Panc1 (cell line): Measurements from ENCODE around the gene MET. TPM values are rescaled to one million over a fixed set of nuclear protein-coding genes. Genes with fewer than 3 reads are reported as not detected.

Source experiments
- ATAC-seq: fragments of 200-7000 bp; cut with Tn5 transposase; 2 replicates; pipeline ENCODE4 v1.9.1; 2020; ENCODE audit warnings: mild to moderate bottlenecking, moderate library complexity
- BruUV-seq: library from RNA; stranded (reverse); fragments of 400-500 nt; replicated peaks from 2 replicates; lab custom pipeline; 2021; lab: Mats Ljungman, UMichigan
- CTCF ChIA-PET: fragments of 300-600 bp; sonication (Branson Sonifier 250); formaldehyde crosslinking; loops from one replicate; lab custom pipeline; 2022; ENCODE audit warnings: antibody characterized with exemption; lab: Charles Lee
- POLR2A ChIA-PET: fragments of 300-600 bp; sonication (Branson Sonifier 250); formaldehyde crosslinking; loops from one replicate; lab custom pipeline; 2022; ENCODE audit warnings: antibody characterized with exemption; lab: Charles Lee
- DNase-seq: peaks from one replicate; pipeline ENCODE4 v3.0.0-alpha.2; 2010; ENCODE audit warnings: low read depth, low spot score
- H3K27ac ChIP-seq: 2 replicates; pipeline ENCODE4 v1.5.1; 2011; ENCODE audit warnings: mild to moderate bottlenecking, low read length, inconsistent platforms
- H3K27me3 ChIP-seq: fragments of 200-500 bp; sonication (Bioruptor generic); 2 replicates; pipeline ENCODE4 v1.6.0; 2014; ENCODE audit warnings: low read length, inconsistent platforms; ENCODE audit not compliant: control insufficient read depth, insufficient read depth
- H3K36me3 ChIP-seq: fragments of 200-500 bp; sonication (Bioruptor generic); 2 replicates; pipeline ENCODE4 v1.5.1; 2014; ENCODE audit warnings: inconsistent platforms, mild to moderate bottlenecking, low read length, moderate library complexity; ENCODE audit not compliant: control insufficient read depth, insufficient read depth
- H3K4me1 ChIP-seq: 2 replicates; pipeline ENCODE4 v1.5.1; 2011; ENCODE audit warnings: inconsistent platforms, mild to moderate bottlenecking, low read length, moderate library complexity; ENCODE audit not compliant: control insufficient read depth, insufficient read depth
- H3K4me3 ChIP-seq, 2 experiments: 2 replicates each; pipeline ENCODE4 v1.5.1; 2011 to 2012; ENCODE audit warnings: low read depth in 2 of 2, low read length in 2 of 2, mild to moderate bottlenecking in 2 of 2, inconsistent platforms in 1 of 2, moderate library complexity in 1 of 2
- H3K9me3 ChIP-seq: fragments of 200-500 bp; sonication (Bioruptor generic); 2 replicates; pipeline ENCODE4 v1.5.1; 2014; ENCODE audit warnings: low read depth, mild to moderate bottlenecking, inconsistent platforms, low read length, moderate library complexity; ENCODE audit not compliant: control insufficient read depth, insufficient read depth
- CTCF ChIP-seq: fragments of 450-650 bp; IDR thresholded peaks from 2 replicates; pipeline ENCODE4 v1.5.1; 2017; ENCODE audit warnings: mild to moderate bottlenecking
- POLR2AphosphoS5 ChIP-seq: IDR thresholded peaks from 2 replicates; pipeline ENCODE4 v1.6.1; 2012; ENCODE audit warnings: mild to moderate bottlenecking, low read depth, low read length, moderate library complexity
- REST ChIP-seq, 2 experiments: IDR thresholded peaks; 2 replicates each; pipeline ENCODE4 v1.6.1; 2011 to 2012; ENCODE audit warnings: low read depth in 2 of 2, control low read depth in 1 of 2, low read length in 1 of 2, mild to moderate bottlenecking in 1 of 2, moderate library complexity in 1 of 2; ENCODE audit not compliant: insufficient read depth in 1 of 2
- SIN3A ChIP-seq: IDR thresholded peaks from 2 replicates; pipeline ENCODE4 v1.6.1; 2012; ENCODE audit warnings: low read depth, mild to moderate bottlenecking, low read length, moderate library complexity, borderline replicate concordance; ENCODE audit not compliant: insufficient read depth
- TCF7L2 ChIP-seq: IDR thresholded peaks from 2 replicates; pipeline ENCODE4 v1.6.1; 2011; ENCODE audit warnings: mild to moderate bottlenecking, low read depth, low read length, inconsistent platforms
- in situ Hi-C: cut with HindIII; loops from 2 replicates; pipeline ENCODE4 v1.10.0; 2016; ENCODE audit warnings: low sequenced_read_pairs, low pct_unique_long_range_greater_than_20kb
- intact Hi-C: fragments of 100-400 bp; cut with micrococcal nuclease; formaldehyde crosslinking; loops from one replicate; pipeline ENCODE4 v1.10.0; 2022; ENCODE audit not compliant: unreplicated experiment
- total RNA-seq: library from RNA; stranded (reverse); gene quantifications from one replicate; pipeline ENCODE4 v1.2.1, GENCODE V29; 2021; ENCODE audit not compliant: unreplicated experiment

MET gene
- total RNA-seq, 1 experiment from 2014 or later, result 103 TPM

- POLR2A ChIA-PET, result no interaction called here
- in situ Hi-C loops (no loop called here), intact Hi-C loops (no loop called here)
- no peaks in the 10 kb centered on the region for H3K36me3 ChIP-seq
- H3K4me1 ChIP-seq, result no peaks in the 10 kb centered on the region
- TF ChIP-seq POLR2AphosphoS5 (no peak), TCF7L2 (no peak), REST (IDR thresholded peaks at IDR 0.05; ENCODE audit: insufficient read depth in 1 of 2, low read depth in 2 of 2, low read length in 1 of 2) (no peak), SIN3A (no peak)
- H3K27me3 ChIP-seq, result no peaks in the 10 kb centered on the region; the same call in 1 of the 2 replicates
- DNase-seq (no peak), ATAC-seq (no peak)
- H3K9me3 ChIP-seq, result no peaks in the 10 kb centered on the region
- no peak overlapping the region for H3K27ac ChIP-seq
- no peak overlapping the region for H3K4me3 ChIP-seq
- CTCF ChIA-PET, result no interaction called here
- no TSS peak for BruUV-seq
Measured at GRCh38 chr7:116652793-116653192, 19.2 kb upstream of the MET start.

GRCh38 chr7:116653204-116653603 is 18.8 kb upstream of the MET start:
- ChIA-PET CTCF (no interaction called here), POLR2A (no interaction called here)
- in situ Hi-C loops (no loop called here), intact Hi-C loops (no loop called here)
- DNase-seq (no peak), ATAC-seq (peak; percentile 63)
- no peak for TF ChIP-seq REST (IDR thresholded peaks at IDR 0.05; ENCODE audit: insufficient read depth in 1 of 2, low read depth in 2 of 2, low read length in 1 of 2)
- no peak for TF ChIP-seq POLR2AphosphoS5
- TF ChIP-seq TCF7L2, result no peak
- no peak for TF ChIP-seq CTCF
- no peak for TF ChIP-seq SIN3A
- H3K4me3 ChIP-seq, result no peak overlapping the region
- no peak overlapping the region for H3K27ac ChIP-seq
- H3K27me3 ChIP-seq, result no peaks in the 10 kb centered on the region; the same call in 1 of the 2 replicates
- no peaks in the 10 kb centered on the region for H3K36me3 ChIP-seq
- no peaks in the 10 kb centered on the region for H3K9me3 ChIP-seq
- H3K4me1 ChIP-seq, result no peaks in the 10 kb centered on the region
- BruUV-seq, result no TSS peak
